Measurements from ENCODE around the gene ANXA6.

DNA sequence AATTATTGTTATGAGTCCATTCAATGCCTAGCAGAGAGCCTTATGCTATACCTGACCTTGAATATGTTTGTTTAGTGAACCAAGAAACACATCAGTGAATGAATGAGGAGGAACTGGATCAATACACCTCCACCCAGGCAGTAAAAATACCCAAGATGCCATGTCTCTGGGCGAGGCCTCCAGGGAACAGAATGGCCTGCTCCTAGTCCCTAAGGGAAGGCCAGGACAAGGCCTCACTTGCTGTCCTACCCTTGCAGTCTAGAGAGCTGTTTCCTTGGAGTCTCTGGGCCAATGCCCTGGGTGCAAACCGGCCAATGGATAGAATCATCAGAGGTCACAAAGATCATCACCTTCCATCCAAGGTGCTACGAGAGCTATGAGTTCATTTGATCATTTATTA, 102.9 kb downstream of the ANXA6 start:
- TF ChIP-seq, protein P1, sequence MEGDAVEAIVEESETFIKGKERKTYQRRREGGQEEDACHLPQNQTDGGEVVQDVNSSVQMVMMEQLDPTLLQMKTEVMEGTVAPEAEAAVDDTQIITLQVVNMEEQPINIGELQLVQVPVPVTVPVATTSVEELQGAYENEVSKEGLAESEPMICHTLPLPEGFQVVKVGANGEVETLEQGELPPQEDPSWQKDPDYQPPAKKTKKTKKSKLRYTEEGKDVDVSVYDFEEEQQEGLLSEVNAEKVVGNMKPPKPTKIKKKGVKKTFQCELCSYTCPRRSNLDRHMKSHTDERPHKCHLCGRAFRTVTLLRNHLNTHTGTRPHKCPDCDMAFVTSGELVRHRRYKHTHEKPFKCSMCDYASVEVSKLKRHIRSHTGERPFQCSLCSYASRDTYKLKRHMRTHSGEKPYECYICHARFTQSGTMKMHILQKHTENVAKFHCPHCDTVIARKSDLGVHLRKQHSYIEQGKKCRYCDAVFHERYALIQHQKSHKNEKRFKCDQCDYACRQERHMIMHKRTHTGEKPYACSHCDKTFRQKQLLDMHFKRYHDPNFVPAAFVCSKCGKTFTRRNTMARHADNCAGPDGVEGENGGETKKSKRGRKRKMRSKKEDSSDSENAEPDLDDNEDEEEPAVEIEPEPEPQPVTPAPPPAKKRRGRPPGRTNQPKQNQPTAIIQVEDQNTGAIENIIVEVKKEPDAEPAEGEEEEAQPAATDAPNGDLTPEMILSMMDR (IDR thresholded peaks at IDR 0.05; ENCODE audit: borderline replicate concordance, extremely low read depth, low read length, poor library complexity, severe bottlenecking): no peak
- no peak for TF ChIP-seq EZH2 (IDR thresholded peaks at IDR 0.05; ENCODE audit: borderline replicate concordance, low read depth, low read length, severe bottlenecking)
